CD4-positive, alpha-beta T cell treated with Interferon alpha-2 for 1 hour (primary cell): ENCODE data around the gene EEF1AKMT2.

Experiments used
- DNase-seq, 2 donors: peaks; one replicate each; pipeline ENCODE4 v3.0.0-alpha.2; 2020 to 2022

The EEF1AKMT2 gene

DNA sequence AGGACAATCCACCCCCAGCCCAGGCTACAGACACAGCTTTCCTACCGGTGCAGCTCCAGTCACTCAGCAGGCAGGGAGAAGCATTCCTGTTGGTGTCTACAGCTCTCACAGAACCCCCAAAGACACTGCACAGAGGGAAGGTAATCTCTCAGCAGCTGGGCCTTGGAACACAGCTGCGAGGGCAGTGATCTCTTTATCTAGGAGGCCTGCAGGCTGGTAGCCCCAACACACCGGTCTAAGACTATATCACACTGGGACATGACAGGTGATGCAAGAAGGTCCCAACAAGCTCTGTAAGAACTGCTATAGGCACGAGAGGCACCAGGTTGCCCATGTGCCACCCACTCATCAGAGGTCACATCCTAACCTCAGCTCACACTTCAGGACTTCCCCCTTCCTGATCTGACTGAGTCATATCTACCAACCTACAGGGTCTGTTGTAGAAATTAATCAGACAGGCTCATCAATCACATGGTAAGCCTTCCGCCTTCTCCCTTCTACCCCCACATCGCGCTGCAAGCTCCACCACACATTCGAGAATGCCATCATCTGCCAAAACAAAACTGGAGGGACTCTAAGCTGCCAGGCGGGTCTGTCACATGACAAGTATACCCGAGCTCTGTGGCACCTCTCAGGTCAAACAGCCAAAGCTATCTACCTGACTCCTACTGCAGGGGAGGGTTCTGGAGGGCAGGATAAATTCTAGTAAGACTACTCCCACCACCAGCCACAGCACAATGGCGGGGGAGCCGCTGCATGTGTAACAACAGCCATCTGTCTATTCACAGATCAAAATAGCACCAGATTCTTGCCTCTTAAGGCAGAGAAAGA lies 73.6 kb downstream of the EEF1AKMT2 start:
- DNase-seq = peak; percentile 72 to 88

DNA sequence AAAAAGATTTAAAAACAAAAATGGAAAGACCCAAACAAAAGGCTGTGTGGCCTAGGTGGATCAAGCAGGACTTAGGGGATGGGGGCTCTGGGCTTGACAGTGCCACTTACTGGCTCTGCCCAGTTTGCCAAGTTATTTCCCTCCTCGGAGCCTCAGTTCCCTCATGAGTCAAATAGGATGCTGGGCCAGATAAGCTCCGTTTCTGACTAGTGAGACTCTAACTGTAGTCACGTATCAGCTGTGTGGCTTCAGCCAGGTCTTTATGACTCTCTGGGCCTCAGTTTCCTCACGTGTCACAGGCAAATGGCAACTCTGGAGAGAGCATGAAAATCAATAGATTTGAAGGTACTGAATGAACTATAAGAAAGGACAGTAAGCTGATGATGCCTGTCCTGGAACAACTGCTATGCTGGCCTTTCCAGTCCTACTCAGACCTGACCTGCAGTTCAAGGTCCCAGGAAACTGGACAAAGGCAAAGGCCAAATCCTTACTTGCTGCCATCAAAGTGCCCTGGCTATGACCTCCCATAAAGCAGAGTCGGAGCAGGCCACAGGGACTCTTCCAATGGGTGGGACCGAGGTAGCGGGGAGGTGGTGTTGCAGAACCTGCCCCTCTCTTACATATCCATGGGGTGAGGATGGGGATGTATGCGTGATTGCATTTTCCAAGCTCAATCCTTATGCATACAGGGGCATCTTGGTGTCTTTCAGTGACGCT lies 74.5 kb downstream of the EEF1AKMT2 start:
- DNase-seq = no peak

DNA sequence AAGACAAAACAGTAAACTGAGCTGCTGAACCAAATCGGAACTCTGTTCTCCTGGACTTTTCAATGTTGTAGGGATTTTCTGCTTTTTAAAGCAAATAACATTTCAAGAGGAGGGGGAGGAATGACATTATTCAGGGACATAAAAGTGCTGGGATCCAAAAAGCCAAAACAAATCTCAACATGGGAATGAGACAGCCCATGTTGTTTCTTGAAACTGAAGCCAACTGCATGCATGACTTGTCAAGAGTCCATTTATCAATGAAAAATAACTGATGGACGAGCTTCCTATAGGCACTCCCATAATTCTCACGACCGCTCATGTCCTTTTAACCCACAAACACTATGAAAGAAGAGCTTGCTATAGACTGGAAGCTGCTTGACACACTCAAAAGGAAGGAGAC lies 75.3 kb downstream of the EEF1AKMT2 start:
- no peak for DNase-seq

DNA sequence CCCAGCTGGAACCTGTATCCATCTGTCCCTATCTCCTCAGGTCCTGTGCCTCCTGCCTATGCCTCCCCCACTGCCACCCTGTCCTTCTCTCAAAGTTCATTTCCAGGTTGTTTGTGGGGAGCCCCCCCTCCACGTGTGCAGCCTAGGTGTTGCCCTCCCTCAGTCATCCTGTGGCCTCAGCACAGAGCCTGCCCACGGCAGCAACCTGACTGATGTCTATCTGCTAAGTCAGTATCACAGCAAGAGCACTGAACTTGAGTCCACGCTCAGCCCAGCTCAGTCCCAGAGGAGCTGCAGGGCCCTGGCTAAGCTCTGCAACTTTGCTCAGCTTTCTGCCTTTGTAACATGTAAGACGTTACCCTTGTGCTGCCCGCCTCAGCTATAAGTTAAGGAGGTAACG lies 76.2 kb downstream of the EEF1AKMT2 start:
- peak in 1 of 2 donors; percentile 37 for DNase-seq

DNA sequence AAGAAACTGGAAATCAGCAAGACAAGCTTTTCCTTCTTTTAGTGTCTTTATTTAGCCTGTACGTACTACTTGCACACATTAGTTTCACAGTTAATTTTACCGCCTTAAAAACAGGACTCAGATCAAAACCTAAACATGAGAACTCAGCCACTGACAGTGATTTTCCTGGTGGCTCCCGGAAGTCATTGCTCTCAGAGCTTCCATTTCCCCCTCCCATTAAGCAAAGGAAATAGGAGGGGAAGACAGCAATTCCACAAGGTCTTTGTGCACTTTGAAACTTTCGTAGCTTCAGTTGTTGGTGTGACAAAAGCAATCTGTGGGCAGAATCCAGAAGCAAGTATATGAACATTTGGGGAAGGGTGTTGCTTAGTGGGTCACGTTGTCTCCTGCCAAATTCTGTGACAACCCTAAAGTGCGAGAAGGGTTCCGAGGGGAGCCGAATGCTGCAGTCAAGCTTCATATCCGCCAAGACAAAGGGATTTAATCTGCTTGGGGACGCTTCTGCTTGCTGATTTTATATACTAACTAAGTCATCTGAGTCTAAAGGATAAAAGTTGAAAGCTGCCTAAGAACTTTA lies 77.9 kb downstream of the EEF1AKMT2 start:
- DNase-seq = no peak

DNA sequence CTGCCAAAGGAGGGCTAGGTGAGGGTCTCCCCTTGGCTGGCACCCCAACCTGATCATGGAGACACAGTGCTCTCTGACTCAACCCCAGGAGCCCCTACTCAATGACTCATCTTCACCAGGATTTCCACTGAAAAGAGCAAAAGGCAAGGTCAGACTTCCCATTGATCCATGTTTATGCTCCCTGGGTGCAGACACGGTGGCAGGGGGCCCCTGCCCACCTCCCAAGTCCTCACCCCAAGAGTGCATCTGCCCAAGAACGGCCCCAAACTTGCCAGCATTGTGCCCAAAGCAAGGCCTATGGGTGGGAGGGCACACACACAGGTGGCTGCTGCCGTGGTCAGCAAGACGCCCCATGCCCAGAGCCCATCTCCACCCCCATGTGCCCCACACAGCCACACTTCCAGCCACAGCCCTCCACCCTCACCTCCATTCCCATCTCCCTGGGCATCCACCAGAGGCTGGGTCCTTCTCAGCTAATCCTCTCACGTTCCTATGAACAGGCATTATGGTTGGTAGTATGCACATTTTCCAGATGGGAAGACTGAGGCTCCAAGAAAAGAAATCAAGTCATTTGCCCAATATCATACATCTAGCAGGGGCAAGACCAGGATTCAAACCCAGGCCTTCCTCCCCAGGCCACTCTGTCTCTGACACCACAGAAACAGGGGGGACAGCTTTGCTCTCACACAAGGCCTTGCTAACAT lies 78.8 kb downstream of the EEF1AKMT2 start:
- DNase-seq = no peak

DNA sequence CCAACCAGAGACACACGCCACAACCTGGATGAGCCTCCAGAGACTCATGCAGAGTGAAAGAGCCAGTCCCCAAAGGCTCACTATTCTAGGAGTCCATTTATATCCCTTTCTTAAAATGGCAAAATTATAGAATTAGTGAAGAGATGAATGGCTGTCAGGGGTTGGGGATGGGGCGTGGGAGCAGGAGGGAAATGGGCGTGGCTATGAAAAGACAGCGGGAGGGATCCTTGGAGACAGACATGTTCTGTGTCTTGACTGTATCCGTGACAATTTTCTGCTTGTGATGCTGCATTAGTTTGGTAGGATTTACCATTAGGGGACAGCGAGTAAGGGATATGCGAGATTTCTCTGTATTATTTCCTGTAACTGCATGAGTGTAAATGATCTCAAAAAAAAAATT lies 80.5 kb downstream of the EEF1AKMT2 start:
- DNase-seq = no peak

DNA sequence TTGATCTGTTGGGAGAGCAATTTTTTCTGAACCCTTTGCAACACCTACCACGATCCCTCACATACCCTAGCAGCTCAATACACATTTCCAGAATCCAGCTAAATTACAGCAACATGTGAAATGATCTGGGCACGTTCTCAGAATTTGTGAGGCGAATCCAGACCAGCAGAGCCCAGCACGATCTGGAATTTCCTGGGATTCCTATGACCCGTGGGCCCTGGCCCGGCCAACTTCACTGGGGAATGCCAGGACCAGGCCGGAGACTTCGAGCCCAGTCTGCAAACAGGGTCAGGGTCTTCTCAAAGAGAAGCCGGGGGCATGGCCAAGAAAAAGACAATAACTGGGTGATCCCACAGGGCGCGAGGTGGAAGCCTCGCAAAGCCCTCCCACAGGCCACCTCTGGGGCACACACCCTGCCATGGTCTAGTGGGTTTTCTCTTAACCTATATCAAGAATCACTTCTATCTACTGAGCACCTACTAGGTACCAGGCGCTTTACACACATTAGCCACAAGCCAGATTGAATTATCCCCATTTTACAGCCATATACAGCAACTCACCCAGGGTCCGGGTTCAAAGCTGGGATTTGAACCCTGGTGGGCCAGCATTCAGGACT lies 81.3 kb downstream of the EEF1AKMT2 start:
- DNase-seq = no peak

DNA sequence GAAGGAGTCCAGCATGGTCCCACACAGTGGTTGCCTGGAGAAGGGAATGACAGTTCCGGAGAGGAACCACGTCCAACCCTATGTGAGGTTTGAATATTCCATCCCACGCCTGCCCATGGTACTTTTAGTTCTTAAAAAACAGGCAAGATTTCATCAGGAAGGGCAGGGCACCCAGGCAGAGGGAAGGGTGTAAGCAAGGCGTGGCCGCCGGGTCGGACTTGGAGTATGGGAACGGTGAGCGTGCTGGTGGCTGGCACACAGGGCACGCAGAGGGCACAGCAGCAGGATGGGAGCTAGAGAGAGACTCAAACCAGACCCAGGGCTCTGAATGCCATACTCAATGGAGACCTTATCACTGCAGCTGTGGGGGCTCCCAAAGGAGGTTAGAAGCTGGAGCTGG lies 81.8 kb downstream of the EEF1AKMT2 start:
- DNase-seq = no peak

DNA sequence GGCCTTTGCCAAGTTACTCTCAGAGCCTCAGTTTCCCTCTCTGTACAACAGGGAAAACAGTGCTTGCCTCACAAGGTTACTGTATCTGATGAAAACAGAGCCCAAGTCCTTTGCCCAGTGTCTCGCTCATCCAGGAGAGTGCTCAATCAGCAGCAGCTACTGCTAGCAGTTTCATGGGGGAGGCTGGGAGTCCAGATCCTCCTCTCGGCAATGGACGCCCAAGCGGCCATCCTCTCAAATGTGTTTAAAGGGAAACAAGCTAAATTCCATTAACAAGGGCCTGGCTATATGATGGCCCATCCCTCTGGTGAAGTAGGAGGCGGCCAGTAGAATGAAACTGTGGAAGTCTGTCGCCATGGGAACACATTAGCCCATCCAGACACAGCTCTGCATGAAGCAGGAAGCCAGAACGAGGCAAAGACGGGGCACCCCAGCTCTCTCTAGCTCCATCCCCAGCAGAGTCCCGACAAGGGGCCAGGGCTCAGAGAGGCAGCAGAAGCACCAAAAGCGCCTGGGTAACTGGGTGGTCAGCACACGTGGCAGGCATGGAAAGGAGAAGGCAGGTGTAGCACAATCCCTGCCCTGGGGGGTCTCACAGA lies 82.7 kb downstream of the EEF1AKMT2 start:
- DNase-seq = no peak

DNA sequence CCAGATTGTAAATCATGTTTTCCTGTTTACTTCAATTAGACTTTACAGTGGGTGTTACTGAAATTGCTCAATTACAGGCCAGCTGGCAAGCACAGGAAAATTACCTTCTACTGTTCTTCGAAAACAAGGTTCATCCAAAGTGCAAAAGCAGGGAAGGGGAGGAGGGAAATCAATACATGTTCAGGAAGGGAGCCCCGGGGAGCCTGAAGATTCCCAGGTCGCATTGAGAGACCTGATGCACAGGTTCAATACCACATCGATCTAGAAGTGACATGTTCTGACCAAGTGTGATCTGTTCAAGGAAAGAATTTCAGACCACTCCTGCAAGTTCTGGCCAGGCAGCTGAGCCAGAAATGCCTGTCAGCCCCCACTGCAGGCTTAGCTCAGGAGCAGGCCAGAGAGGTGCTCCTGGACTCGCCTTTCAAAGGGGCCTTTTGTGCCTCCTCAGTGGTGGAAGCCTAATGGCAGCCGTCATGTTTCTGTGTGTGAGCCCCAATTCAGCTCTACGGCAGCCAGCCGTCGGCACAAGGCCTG lies 83.4 kb downstream of the EEF1AKMT2 start:
- DNase-seq = no peak
